ENCODE measurements around the gene RHOT2.

The RHOT2 gene

DNA sequence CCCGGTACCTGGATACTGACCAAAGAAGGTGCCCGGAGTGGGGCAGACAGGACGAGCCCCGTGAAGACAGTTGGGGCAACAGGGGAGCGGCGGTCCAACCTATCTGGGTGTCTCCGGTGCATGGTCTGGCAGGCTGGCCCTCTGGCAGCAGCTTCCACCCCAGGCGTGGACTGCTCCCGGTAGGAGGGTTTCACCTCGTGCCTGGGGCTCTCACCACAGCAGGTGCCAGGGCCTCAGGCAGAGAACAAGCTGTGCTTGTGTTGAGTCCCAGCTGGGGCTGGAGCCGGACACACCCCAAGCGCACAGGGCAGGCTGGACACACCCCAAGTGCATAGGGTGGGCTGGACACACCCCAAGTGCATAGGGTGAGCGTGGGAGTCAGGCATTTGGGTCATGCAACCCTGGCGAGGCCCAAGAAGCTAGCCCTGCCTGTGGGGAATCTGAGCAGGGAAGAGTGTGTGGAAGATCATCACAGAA, 39.2 kb downstream of the RHOT2 start:
- Histone ChIP-seq H3K27me3 (replicated peaks) (peaks cover 52% of the 10 kb centered on the region), H3K27ac (no peak overlapping the region), H3K4me3 (ENCODE audit: low read depth, low read length) (no peak overlapping the region), H3K36me3 (replicated peaks) (no peaks in the 10 kb centered on the region)
- TF ChIP-seq, protein P1, sequence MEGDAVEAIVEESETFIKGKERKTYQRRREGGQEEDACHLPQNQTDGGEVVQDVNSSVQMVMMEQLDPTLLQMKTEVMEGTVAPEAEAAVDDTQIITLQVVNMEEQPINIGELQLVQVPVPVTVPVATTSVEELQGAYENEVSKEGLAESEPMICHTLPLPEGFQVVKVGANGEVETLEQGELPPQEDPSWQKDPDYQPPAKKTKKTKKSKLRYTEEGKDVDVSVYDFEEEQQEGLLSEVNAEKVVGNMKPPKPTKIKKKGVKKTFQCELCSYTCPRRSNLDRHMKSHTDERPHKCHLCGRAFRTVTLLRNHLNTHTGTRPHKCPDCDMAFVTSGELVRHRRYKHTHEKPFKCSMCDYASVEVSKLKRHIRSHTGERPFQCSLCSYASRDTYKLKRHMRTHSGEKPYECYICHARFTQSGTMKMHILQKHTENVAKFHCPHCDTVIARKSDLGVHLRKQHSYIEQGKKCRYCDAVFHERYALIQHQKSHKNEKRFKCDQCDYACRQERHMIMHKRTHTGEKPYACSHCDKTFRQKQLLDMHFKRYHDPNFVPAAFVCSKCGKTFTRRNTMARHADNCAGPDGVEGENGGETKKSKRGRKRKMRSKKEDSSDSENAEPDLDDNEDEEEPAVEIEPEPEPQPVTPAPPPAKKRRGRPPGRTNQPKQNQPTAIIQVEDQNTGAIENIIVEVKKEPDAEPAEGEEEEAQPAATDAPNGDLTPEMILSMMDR (IDR thresholded peaks at IDR 0.05; ENCODE audit: low read depth, low read length, missing control alignments): no peak
- DNase-seq: no peak
- in situ Hi-C loops (cut with HindIII; ENCODE audit: low pct_ligation_motif_present, low sequenced_read_pairs): loop anchor here (25.0 kb wide), 1 partner anchor 280 kb away; the partner anchor contains the start of gene SOX8

DNA sequence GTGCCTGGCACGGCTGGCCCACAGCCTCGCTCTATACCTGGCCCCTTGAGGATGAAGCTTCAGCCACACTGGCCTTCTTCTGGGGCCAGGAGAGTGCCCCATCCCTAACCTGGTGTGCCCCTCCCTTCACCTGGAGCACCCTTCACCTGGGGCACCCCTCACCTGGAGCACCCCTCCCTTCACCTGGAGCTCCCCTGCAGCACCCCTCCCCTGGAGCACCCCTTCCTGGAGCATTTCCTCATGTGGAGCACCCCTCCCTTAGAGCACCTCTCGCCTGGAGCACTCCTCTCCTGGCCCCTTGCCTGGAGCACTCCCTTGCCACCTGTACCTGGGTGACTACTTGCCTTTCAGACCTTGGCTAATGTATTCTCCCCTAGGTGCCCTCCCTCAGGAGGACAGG, 40.1 kb downstream of the RHOT2 start:
- in situ Hi-C loops (cut with HindIII; ENCODE audit: low pct_ligation_motif_present, low sequenced_read_pairs): loop anchor here (25.0 kb wide), 1 partner anchor 279 kb away; the partner anchor contains the start of gene SOX8
- no peak for DNase-seq
- H3K4me3 ChIP-seq (ENCODE audit: low read depth, low read length): no peak overlapping the region
- peaks cover 42% of the 10 kb centered on the region for H3K27me3 ChIP-seq (replicated peaks)
- no peaks in the 10 kb centered on the region for H3K36me3 ChIP-seq (replicated peaks)
- H3K27ac ChIP-seq: no peak overlapping the region
- TF ChIP-seq, protein P1 (IDR thresholded peaks at IDR 0.05; ENCODE audit: low read depth, low read length, missing control alignments): no peak

DNA sequence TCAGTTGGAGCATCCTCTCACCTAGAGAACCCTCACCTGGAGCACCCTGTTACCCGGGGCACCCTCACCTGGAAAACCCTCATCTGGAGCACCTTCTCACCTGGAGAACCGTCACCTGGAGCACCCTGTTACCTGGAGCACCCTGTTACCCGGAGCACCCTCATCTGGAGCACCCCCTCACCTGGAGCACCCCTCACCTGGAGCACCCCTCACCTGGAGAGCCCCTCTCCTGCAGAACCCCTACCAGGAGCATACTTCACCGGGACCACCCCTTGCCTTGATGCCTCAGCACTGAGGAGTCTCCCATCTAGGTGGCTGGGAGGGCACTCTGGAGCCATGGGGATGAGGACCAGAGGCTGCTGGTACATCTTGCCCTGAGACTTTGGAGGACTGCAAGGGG, 41.0 kb downstream of the RHOT2 start:
- DNase-seq: no peak
- in situ Hi-C loops (cut with HindIII; ENCODE audit: low pct_ligation_motif_present, low sequenced_read_pairs): loop anchor here (25.0 kb wide), 1 partner anchor 278 kb away; the partner anchor contains the start of gene SOX8
- Histone ChIP-seq H3K4me3 (ENCODE audit: low read depth, low read length) (no peak overlapping the region), H3K27me3 (replicated peaks) (peaks cover 33% of the 10 kb centered on the region), H3K27ac (no peak overlapping the region), H3K36me3 (replicated peaks) (no peaks in the 10 kb centered on the region)
- TF ChIP-seq, protein P1 (IDR thresholded peaks at IDR 0.05; ENCODE audit: low read depth, low read length, missing control alignments): no peak

DNA sequence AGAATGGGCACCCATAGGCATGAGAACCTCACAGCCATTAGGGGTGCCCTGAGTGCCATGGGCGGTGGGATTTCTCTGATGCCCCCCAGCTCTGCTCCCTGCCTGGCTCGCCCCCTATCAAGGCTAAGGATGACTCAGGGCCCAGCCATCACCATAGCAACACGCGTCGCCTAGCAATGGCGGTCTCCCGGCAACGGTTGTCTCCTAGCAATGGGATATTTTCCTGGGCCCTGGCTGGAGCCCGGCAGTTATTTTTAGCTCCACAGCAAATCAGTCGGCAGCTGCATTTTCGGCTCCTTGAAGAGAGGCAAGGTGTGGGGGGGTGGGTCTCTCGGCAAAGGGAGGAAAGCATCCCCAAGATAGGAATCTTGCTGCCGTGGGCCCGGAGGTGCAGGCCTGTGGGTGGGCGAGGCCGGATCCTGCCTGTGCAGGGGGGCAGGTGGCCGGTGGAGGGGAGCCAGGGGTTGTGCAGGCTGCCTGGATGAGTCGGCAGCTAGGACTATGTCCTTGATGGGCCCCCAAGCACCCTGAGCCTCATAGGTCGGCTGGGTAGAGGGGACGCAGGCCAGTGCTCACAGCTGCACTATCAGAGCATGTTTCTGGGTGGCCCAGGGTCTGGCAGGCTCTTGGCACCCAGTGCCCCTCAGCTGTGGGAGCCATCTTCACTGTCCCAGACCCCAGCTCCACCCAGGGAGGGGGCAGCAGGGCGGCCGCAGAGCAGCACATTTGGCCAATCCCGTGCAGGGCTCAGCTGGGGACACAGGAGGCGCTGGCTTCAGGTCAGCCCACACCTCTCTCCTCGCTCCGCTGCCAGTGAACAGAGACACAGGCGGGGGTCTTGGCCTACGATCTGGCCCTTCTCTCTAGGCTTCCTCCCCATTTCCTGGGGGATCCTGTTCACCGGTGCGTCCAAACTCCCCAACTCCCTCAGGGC, 41.9 kb downstream of the RHOT2 start:
- DNase-seq: peak; percentile 96
- Histone ChIP-seq H3K27me3 (replicated peaks) (peaks cover 24% of the 10 kb centered on the region), H3K36me3 (replicated peaks) (no peaks in the 10 kb centered on the region), H3K27ac (no peak overlapping the region), H3K4me3 (ENCODE audit: low read depth, low read length) (no peak overlapping the region)
- TF ChIP-seq, protein P1 (IDR thresholded peaks at IDR 0.05; ENCODE audit: low read depth, low read length, missing control alignments): no peak
- in situ Hi-C loops (cut with HindIII; ENCODE audit: low pct_ligation_motif_present, low sequenced_read_pairs): loop anchor here (25.0 kb wide), 1 partner anchor 277 kb away; the partner anchor contains the start of gene SOX8

DNA sequence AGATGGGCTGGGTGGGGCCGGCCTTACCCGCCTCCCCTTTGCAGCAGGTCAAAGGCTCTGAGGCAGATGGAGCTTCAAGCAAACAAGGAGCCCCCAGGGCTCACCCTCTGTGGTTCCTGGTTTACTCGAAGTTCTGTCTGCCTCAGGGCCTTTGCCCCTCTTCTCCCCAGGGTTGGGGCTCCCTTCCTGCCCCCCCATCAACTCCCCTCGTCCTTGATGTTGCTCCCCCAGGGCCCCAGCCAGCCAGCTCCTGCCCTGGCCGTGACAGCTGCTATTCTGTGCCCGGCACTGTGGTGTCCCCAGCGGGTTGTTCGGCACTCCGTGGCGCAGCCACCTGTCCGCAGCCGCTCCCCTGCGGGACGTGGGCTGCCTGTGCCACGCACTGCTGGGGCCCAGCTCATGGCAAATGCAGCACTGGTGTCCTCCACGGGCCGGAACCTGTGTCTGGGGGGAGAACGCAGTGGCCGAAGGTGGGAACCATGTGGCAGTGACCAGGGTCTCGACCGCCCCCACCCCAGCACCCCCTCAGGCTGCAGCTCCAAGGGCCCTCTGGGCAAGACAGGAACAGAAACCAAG, 42.7 kb downstream of the RHOT2 start:
- in situ Hi-C loops (cut with HindIII; ENCODE audit: low pct_ligation_motif_present, low sequenced_read_pairs): loop anchor here (25.0 kb wide), 1 partner anchor 277 kb away; the partner anchor contains the start of gene SOX8
- TF ChIP-seq, protein P1 (IDR thresholded peaks at IDR 0.05; ENCODE audit: low read depth, low read length, missing control alignments): no peak
- peaks cover 19% of the 10 kb centered on the region for H3K27me3 ChIP-seq (replicated peaks)

More for the DNA sequence above, 42.7 kb downstream of the RHOT2 start:
- H3K4me3 ChIP-seq (ENCODE audit: low read depth, low read length): no peak overlapping the region
- H3K36me3 ChIP-seq (replicated peaks): no peaks in the 10 kb centered on the region
- H3K27ac ChIP-seq: no peak overlapping the region
- no peak for DNase-seq

Measured in brain microvascular endothelial cell (primary cell).